PFSK-1 (cell line): ENCODE data around the gene GNG4. TPM values are rescaled to one million over a fixed set of nuclear protein-coding genes. Genes with fewer than 3 reads are reported as not detected.

Source experiments
- FOXP2 ChIP-seq: optimal IDR thresholded peaks from 2 replicates; pipeline ENCODE3; 2011; ENCODE audit warnings: borderline replicate concordance, control low read depth, inconsistent platforms; ENCODE audit not compliant: insufficient read depth; ENCODE audit errors: extremely low read length, extremely low read depth
- POLR2AphosphoS5 ChIP-seq: IDR thresholded peaks from 2 replicates; pipeline ENCODE4 v1.6.1; 2012; ENCODE audit warnings: low read depth, mild to moderate bottlenecking, control low read depth, low read length, moderate library complexity
- SIN3A ChIP-seq: IDR thresholded peaks from 2 replicates; pipeline ENCODE4 v1.6.1; 2012; ENCODE audit warnings: mild to moderate bottlenecking, low read length, moderate library complexity, borderline replicate concordance; ENCODE audit not compliant: insufficient read depth
- TAF1 ChIP-seq: IDR thresholded peaks from 2 replicates; pipeline ENCODE4 v1.6.1; 2012; ENCODE audit warnings: low read length, control low read depth, borderline replicate concordance; ENCODE audit not compliant: insufficient read depth
- polyA plus RNA-seq: library from polyadenylated mRNA; unstranded; fragments of >200 nt; gene quantifications from one replicate; pipeline ENCODE4 v1.2.1, GENCODE V29; 2012; ENCODE audit warnings: low read depth, missing spikeins; ENCODE audit not compliant: insufficient read length
- TF ChIP-seq, protein P1 (sequence below), 2 experiments: IDR thresholded peaks; 2 replicates each; pipeline versions ENCODE4 v1.6.1 to v1.8.0; 2011 to 2012; ENCODE audit warnings: low read depth in 2 of 2, low read length in 2 of 2, control low read depth in 1 of 2, inconsistent platforms in 1 of 2, mild to moderate bottlenecking in 1 of 2, moderate library complexity in 1 of 2; ENCODE audit not compliant: insufficient read depth in 1 of 2

Gene GNG4
- 1.9 TPM for polyA plus RNA-seq

DNA sequence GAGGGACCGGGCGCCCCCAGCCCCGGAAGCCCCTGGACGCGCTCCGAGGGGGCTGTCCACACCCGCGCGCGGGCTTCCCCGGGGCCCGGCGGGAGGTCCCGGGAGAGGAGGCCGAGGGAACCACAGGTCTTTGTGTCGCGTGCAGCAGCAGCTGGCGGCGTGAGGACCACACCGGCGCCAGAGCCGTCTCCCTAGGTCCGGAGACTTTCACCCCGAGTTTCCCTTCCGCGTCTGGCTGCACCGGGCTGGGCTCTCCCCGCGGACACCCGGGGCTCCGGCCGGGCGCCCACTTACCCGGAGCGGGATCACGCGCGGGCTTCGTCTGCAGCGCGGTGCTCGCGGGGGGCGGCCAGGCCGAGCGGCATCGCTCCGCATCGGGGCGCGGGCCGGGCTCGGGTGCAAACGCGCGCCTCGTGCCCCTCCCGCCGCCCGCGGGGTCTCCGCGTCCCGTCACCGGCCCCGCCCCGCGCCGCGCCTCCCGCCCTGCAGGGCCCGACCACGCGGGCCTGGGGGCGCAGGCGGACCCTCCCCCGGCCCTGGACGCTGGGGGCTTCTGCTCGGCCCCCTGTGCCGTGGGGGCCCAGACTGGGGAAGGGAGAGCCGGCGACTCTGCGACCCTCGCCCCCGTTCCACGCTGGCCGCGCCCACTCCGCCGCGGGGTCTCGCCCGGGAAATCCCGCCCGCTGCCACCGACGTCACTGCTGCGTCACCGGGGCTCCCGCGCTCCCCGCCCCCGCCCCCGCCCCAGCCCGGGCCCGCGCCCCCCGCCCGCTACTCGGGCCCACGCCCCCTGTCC is at the start of gene GNG4:
TSS of gene GNG4 (minus strand) at position 417 of the 796 bp plus-strand sequence. CDS start 65,946 bp downstream, outside the sequence.
- TF ChIP-seq SIN3A, result no peak
- TF ChIP-seq, protein P1, sequence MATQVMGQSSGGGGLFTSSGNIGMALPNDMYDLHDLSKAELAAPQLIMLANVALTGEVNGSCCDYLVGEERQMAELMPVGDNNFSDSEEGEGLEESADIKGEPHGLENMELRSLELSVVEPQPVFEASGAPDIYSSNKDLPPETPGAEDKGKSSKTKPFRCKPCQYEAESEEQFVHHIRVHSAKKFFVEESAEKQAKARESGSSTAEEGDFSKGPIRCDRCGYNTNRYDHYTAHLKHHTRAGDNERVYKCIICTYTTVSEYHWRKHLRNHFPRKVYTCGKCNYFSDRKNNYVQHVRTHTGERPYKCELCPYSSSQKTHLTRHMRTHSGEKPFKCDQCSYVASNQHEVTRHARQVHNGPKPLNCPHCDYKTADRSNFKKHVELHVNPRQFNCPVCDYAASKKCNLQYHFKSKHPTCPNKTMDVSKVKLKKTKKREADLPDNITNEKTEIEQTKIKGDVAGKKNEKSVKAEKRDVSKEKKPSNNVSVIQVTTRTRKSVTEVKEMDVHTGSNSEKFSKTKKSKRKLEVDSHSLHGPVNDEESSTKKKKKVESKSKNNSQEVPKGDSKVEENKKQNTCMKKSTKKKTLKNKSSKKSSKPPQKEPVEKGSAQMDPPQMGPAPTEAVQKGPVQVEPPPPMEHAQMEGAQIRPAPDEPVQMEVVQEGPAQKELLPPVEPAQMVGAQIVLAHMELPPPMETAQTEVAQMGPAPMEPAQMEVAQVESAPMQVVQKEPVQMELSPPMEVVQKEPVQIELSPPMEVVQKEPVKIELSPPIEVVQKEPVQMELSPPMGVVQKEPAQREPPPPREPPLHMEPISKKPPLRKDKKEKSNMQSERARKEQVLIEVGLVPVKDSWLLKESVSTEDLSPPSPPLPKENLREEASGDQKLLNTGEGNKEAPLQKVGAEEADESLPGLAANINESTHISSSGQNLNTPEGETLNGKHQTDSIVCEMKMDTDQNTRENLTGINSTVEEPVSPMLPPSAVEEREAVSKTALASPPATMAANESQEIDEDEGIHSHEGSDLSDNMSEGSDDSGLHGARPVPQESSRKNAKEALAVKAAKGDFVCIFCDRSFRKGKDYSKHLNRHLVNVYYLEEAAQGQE (IDR thresholded peaks at IDR 0.05; ENCODE audit: insufficient read depth in 1 of 2, low read depth in 2 of 2, low read length in 2 of 2), result no peak
- TF ChIP-seq TAF1, result no peak
- no peak for TF ChIP-seq POLR2AphosphoS5
- no peak for TF ChIP-seq FOXP2

DNA sequence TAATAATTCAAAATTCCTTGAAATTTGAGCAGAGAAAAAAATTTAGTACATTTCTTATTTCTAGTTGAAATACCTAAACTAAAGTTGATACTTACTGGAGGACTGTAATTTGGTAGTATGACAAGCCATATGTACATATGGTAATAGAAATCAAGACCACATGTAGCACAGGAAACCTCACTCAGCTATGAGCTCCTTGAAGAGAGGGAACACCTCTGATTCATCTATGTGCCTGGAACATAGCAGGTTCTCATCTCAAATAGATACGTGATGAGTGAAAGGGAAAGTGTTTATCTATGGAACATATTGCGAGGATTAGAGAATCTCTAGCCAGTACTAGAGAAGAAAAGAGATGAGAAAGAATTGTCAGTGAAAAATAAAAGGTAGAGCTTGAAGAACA is 47.9 kb upstream of the GNG4 start:
- TF ChIP-seq FOXP2, result no peak
- no peak for TF ChIP-seq TAF1
- TF ChIP-seq, protein P1 (IDR thresholded peaks at IDR 0.05; ENCODE audit: insufficient read depth in 1 of 2, low read depth in 2 of 2, low read length in 2 of 2), result no peak
- TF ChIP-seq POLR2AphosphoS5, result no peak
- no peak for TF ChIP-seq SIN3A

DNA sequence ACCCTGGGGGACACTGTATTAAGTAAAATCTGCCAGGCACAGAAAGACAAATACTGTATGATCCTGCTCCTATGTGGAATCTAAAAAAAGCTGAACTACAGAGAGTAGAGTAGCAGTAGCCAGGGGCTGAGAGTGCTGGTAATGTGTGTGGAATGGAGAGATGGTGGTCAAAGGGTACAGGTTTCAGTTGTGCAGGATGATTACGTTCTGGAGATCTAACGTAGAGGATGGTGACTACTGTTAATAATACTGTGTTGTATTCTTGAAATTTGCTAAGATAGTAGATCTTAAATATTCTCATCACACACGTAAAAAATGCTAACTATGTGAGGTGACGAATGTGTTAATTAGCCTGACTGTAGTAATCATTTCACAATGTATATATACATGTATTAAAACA is 39.8 kb upstream of the GNG4 start:
- no peak for TF ChIP-seq TAF1
- TF ChIP-seq SIN3A, result no peak
- TF ChIP-seq, protein P1 (IDR thresholded peaks at IDR 0.05; ENCODE audit: insufficient read depth in 1 of 2, low read depth in 2 of 2, low read length in 2 of 2), result no peak
- TF ChIP-seq FOXP2, result no peak
- no peak for TF ChIP-seq POLR2AphosphoS5

DNA sequence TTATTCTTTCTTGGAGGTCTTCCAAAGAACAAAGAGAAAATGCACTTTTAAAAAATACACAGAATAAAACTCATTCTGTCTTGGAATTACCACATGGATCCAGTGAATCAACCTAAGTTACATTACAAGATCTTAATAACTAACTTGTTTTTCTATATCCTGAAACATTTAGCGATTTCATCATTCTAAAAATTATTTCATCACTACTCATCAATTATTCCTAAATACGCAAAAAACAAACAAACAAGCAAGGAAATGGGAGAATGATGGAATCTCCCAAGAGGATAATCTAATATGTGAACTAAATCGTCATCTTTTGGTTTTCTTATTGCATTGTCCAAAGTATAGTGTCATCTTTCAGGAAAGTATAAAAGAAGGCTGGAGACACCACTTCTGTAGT is 38.5 kb upstream of the GNG4 start:
- TF ChIP-seq, protein P1 (IDR thresholded peaks at IDR 0.05; ENCODE audit: insufficient read depth in 1 of 2, low read depth in 2 of 2, low read length in 2 of 2), result no peak
- TF ChIP-seq TAF1 (no peak), SIN3A (no peak), POLR2AphosphoS5 (no peak), FOXP2 (no peak)
